HEK293 (cell line): ENCODE data around the gene MGLL.

Source experiments
- CTCF ChIA-PET: fragments of 350-600 bp; formaldehyde crosslinking; extraction: SDS; loops from one replicate; lab custom pipeline; 2021; ENCODE audit warnings: antibody characterized with exemption; lab: Yijun Ruan, JAX
- POLR2A ChIA-PET: fragments of 300-600 bp; formaldehyde crosslinking; extraction: SDS; loops from one replicate; lab custom pipeline; 2020; ENCODE audit warnings: antibody characterized with exemption, inconsistent platforms; lab: Yijun Ruan, JAX
- H3K27ac ChIP-seq: fragments of 200-500 bp; sonication (Bioruptor generic); 2 replicates; pipeline ENCODE4 v1.5.1; 2014; ENCODE audit warnings: low read depth, low read length, control low read depth, inconsistent platforms; ENCODE audit errors: extremely low read depth
- H3K36me3 ChIP-seq, 2 experiments: fragments of 200-500 bp in 1 of 2; sonication (Bioruptor generic) in 1 of 2; 1 replicate in 1 of 2; 2 replicates in 1 of 2; pipeline ENCODE4 v1.5.1; 2014 to 2017; ENCODE audit warnings: inconsistent platforms in 2 of 2, low read length in 2 of 2; ENCODE audit not compliant: control insufficient read depth in 2 of 2, insufficient read depth in 1 of 2
- H3K4me1 ChIP-seq: fragments of 200-500 bp; sonication (Bioruptor generic); 2 replicates; pipeline ENCODE4 v1.5.1; 2014; ENCODE audit warnings: mild to moderate bottlenecking, low read length, inconsistent platforms; ENCODE audit not compliant: control insufficient read depth, insufficient read depth
- H3K4me3 ChIP-seq: 2 replicates; pipeline ENCODE4 v1.5.1; 2011; ENCODE audit warnings: low read depth, mild to moderate bottlenecking, control low read depth, low read length, moderate library complexity
- H3K9me3 ChIP-seq: fragments of 200-500 bp; sonication (Bioruptor generic); 2 replicates; pipeline ENCODE4 v1.5.1; 2014; ENCODE audit warnings: low read depth, low read length, inconsistent platforms; ENCODE audit not compliant: control insufficient read depth, insufficient read depth
- GLIS1 ChIP-seq: fragments of 450-650 bp; formaldehyde crosslinking; IDR thresholded peaks from 2 replicates; pipeline ENCODE4 v1.5.1; 2016; ENCODE audit warnings: missing biosample characterization, missing genetic modification characterization
- KLF1 ChIP-seq: fragments of 450-650 bp; formaldehyde crosslinking; IDR thresholded peaks from 2 replicates; pipeline ENCODE4 v1.5.1; 2016; ENCODE audit warnings: missing biosample characterization, missing genetic modification characterization
- REST ChIP-seq: fragments of 450-650 bp; formaldehyde crosslinking; IDR thresholded peaks from 2 replicates; pipeline ENCODE4 v1.5.1; 2016; ENCODE audit warnings: missing biosample characterization, missing genetic modification characterization
- SP7 ChIP-seq: fragments of 450-650 bp; formaldehyde crosslinking; IDR thresholded peaks from 2 replicates; pipeline ENCODE4 v1.5.1; 2016; ENCODE audit warnings: missing biosample characterization, missing genetic modification characterization
- ZIC2 ChIP-seq: fragments of 450-650 bp; formaldehyde crosslinking; IDR thresholded peaks from 2 replicates; pipeline ENCODE4 v1.5.1; 2016; ENCODE audit warnings: missing biosample characterization, missing genetic modification characterization
- ZNF184 ChIP-seq: fragments of 450-650 bp; IDR thresholded peaks from 2 replicates; pipeline ENCODE4 v1.5.1; 2018; ENCODE audit warnings: missing biosample characterization, mild to moderate bottlenecking, missing genetic modification characterization
- ZNF391 ChIP-seq: fragments of 450-650 bp; formaldehyde crosslinking; IDR thresholded peaks from 2 replicates; pipeline ENCODE4 v1.5.1; 2016; ENCODE audit warnings: low read depth, missing biosample characterization, missing genetic modification characterization, borderline replicate concordance
- ZNF473 ChIP-seq: fragments of 450-650 bp; formaldehyde crosslinking; IDR thresholded peaks from 2 replicates; pipeline ENCODE4 v1.5.1; 2017; ENCODE audit warnings: missing biosample characterization, missing genetic modification characterization
- ZNF555 ChIP-seq: fragments of 450-650 bp; formaldehyde crosslinking; conservative IDR thresholded peaks from 2 replicates; pipeline ENCODE4 v1.5.1; 2017; ENCODE audit warnings: missing biosample characterization, mild to moderate bottlenecking, missing genetic modification characterization, inconsistent platforms
- ZNF571 ChIP-seq: fragments of 450-650 bp; formaldehyde crosslinking; IDR thresholded peaks from 2 replicates; pipeline ENCODE4 v1.5.0; 2017; ENCODE audit warnings: missing biosample characterization, missing genetic modification characterization
- ZNF585B ChIP-seq: fragments of 450-650 bp; formaldehyde crosslinking; IDR thresholded peaks from 2 replicates; pipeline ENCODE4 v1.5.1; 2016; ENCODE audit warnings: missing biosample characterization, missing genetic modification characterization
- ZNF629 ChIP-seq: fragments of 450-650 bp; formaldehyde crosslinking; IDR thresholded peaks from 2 replicates; pipeline ENCODE4 v1.5.1; 2017; ENCODE audit warnings: missing biosample characterization, missing genetic modification characterization
- ZNF776 ChIP-seq: fragments of 450-650 bp; formaldehyde crosslinking; IDR thresholded peaks from 2 replicates; pipeline ENCODE4 v1.5.0; 2017; ENCODE audit warnings: missing biosample characterization, missing genetic modification characterization, borderline replicate concordance
- ZNF792 ChIP-seq: fragments of 450-650 bp; formaldehyde crosslinking; IDR thresholded peaks from 2 replicates; pipeline ENCODE4 v1.5.1; 2016; ENCODE audit warnings: missing biosample characterization, missing genetic modification characterization
- ZNF837 ChIP-seq: fragments of 450-650 bp; formaldehyde crosslinking; IDR thresholded peaks from 2 replicates; pipeline ENCODE4 v1.5.1; 2016; ENCODE audit warnings: missing biosample characterization, missing genetic modification characterization
- TF ChIP-seq, protein P1 (sequence below): sonication (generic); formaldehyde crosslinking; IDR thresholded peaks from 2 replicates; pipeline ENCODE4 v1.8.1; 2022; ENCODE audit warnings: mild to moderate bottlenecking, moderate library complexity, missing genetic modification reagents
- TF ChIP-seq, protein P2 (sequence below): fragments of 450-650 bp; formaldehyde crosslinking; IDR thresholded peaks from 2 replicates; pipeline ENCODE4 v1.5.1; 2016; ENCODE audit warnings: missing biosample characterization, missing genetic modification characterization
- TF ChIP-seq, protein P3 (sequence below): fragments of 450-650 bp; formaldehyde crosslinking; IDR thresholded peaks from 2 replicates; pipeline ENCODE4 v1.5.1; 2016; ENCODE audit warnings: missing biosample characterization, missing genetic modification characterization
- TF ChIP-seq, protein P4 (sequence below): fragments of 450-650 bp; formaldehyde crosslinking; IDR thresholded peaks from 2 replicates; pipeline ENCODE4 v1.5.1; 2017; ENCODE audit warnings: missing biosample characterization, missing genetic modification characterization
- TF ChIP-seq, protein P5 (sequence below): fragments of 450-650 bp; formaldehyde crosslinking; IDR thresholded peaks from 2 replicates; pipeline ENCODE4 v1.5.1; 2016; ENCODE audit warnings: missing biosample characterization, missing genetic modification characterization

The MGLL gene

GRCh38 chr3:127860211-127860696, 37.9 kb upstream of the MGLL start:
- TF ChIP-seq ZNF391 (no peak), GLIS1 (tag by site-specific recombination) (peak; percentile 67), ZIC2 (peak; percentile 80), ZNF555 (no peak), SP7 (tag by site-specific recombination) (peak; percentile 69)
- H3K9me3 ChIP-seq, result no peaks in the 10 kb centered on the region
- H3K4me3 ChIP-seq, result no peak overlapping the region
- H3K27ac ChIP-seq, result no peak overlapping the region
- ChIA-PET CTCF (no interaction called here), POLR2A (no interaction called here)
- H3K4me1 ChIP-seq, result no peaks in the 10 kb centered on the region
- no peaks in the 10 kb centered on the region for H3K36me3 ChIP-seq

DNA sequence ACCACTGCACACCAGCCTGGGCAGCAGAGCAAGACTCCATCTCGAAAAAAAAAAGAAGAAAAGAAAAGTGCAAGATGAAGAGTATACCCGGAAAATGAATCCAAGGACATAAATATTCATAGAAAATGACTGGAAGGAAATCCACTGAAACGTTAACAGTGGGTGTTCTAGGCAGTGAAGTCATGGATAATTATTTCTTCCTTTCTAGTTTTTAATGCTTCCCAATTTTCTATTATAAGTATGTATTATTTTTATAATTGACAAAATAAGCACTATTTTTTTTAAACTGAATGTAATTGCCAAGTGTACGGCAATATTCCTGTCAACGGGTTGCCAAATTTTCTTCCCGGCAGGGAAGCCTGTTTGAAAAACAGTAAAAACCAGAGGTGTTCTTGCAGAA, 37.4 kb upstream of the MGLL start:
- Histone ChIP-seq H3K27ac (no peak overlapping the region), H3K9me3 (no peaks in the 10 kb centered on the region), H3K4me1 (no peaks in the 10 kb centered on the region), H3K4me3 (no peak overlapping the region), H3K36me3 (no peaks in the 10 kb centered on the region)
- TF ChIP-seq, protein P1, sequence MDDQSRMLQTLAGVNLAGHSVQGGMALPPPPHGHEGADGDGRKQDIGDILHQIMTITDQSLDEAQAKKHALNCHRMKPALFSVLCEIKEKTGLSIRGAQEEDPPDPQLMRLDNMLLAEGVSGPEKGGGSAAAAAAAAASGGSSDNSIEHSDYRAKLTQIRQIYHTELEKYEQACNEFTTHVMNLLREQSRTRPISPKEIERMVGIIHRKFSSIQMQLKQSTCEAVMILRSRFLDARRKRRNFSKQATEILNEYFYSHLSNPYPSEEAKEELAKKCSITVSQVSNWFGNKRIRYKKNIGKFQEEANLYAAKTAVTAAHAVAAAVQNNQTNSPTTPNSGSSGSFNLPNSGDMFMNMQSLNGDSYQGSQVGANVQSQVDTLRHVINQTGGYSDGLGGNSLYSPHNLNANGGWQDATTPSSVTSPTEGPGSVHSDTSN, result no peak
- TF ChIP-seq, protein P2, sequence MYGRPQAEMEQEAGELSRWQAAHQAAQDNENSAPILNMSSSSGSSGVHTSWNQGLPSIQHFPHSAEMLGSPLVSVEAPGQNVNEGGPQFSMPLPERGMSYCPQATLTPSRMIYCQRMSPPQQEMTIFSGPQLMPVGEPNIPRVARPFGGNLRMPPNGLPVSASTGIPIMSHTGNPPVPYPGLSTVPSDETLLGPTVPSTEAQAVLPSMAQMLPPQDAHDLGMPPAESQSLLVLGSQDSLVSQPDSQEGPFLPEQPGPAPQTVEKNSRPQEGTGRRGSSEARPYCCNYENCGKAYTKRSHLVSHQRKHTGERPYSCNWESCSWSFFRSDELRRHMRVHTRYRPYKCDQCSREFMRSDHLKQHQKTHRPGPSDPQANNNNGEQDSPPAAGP (tag by site-specific recombination), result no peak
- TF ChIP-seq ZNF571, result no peak
- TF ChIP-seq ZNF837 (tag by site-specific recombination), result no peak
- no peak for TF ChIP-seq REST (tag by site-specific recombination)
- no peak for TF ChIP-seq ZNF776 (tag by site-specific recombination)
- TF ChIP-seq SP7 (tag by site-specific recombination), result no peak
- TF ChIP-seq, protein P3, sequence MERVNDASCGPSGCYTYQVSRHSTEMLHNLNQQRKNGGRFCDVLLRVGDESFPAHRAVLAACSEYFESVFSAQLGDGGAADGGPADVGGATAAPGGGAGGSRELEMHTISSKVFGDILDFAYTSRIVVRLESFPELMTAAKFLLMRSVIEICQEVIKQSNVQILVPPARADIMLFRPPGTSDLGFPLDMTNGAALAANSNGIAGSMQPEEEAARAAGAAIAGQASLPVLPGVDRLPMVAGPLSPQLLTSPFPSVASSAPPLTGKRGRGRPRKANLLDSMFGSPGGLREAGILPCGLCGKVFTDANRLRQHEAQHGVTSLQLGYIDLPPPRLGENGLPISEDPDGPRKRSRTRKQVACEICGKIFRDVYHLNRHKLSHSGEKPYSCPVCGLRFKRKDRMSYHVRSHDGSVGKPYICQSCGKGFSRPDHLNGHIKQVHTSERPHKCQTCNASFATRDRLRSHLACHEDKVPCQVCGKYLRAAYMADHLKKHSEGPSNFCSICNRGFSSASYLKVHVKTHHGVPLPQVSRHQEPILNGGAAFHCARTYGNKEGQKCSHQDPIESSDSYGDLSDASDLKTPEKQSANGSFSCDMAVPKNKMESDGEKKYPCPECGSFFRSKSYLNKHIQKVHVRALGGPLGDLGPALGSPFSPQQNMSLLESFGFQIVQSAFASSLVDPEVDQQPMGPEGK (tag by site-specific recombination), result no peak
- TF ChIP-seq ZNF585B (tag by site-specific recombination), result no peak
- no peak for TF ChIP-seq ZNF629 (tag by site-specific recombination)
- no peak for TF ChIP-seq ZNF184
- ChIA-PET POLR2A (no interaction called here), CTCF (no interaction called here)

- Histone ChIP-seq H3K27ac (no peak overlapping the region), H3K4me3 (no peak overlapping the region), H3K4me1 (no peaks in the 10 kb centered on the region), H3K36me3 (no peaks in the 10 kb centered on the region), H3K9me3 (no peaks in the 10 kb centered on the region)
- POLR2A ChIA-PET, result no interaction called here
- CTCF ChIA-PET, result no interaction called here
- TF ChIP-seq ZNF473 (tag by site-specific recombination), result no peak
- TF ChIP-seq KLF1 (tag by site-specific recombination), result no peak
- TF ChIP-seq, protein P4, sequence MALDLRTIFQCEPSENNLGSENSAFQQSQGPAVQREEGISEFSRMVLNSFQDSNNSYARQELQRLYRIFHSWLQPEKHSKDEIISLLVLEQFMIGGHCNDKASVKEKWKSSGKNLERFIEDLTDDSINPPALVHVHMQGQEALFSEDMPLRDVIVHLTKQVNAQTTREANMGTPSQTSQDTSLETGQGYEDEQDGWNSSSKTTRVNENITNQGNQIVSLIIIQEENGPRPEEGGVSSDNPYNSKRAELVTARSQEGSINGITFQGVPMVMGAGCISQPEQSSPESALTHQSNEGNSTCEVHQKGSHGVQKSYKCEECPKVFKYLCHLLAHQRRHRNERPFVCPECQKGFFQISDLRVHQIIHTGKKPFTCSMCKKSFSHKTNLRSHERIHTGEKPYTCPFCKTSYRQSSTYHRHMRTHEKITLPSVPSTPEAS (tag by site-specific recombination), result no peak
- TF ChIP-seq ZNF792 (tag by site-specific recombination), result no peak
- TF ChIP-seq, protein P5, sequence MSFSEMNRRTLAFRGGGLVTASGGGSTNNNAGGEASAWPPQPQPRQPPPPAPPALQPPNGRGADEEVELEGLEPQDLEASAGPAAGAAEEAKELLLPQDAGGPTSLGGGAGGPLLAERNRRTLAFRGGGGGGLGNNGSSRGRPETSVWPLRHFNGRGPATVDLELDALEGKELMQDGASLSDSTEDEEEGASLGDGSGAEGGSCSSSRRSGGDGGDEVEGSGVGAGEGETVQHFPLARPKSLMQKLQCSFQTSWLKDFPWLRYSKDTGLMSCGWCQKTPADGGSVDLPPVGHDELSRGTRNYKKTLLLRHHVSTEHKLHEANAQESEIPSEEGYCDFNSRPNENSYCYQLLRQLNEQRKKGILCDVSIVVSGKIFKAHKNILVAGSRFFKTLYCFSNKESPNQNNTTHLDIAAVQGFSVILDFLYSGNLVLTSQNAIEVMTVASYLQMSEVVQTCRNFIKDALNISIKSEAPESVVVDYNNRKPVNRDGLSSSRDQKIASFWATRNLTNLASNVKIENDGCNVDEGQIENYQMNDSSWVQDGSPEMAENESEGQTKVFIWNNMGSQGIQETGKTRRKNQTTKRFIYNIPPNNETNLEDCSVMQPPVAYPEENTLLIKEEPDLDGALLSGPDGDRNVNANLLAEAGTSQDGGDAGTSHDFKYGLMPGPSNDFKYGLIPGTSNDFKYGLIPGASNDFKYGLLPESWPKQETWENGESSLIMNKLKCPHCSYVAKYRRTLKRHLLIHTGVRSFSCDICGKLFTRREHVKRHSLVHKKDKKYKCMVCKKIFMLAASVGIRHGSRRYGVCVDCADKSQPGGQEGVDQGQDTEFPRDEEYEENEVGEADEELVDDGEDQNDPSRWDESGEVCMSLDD (tag by site-specific recombination), result no peak
Measured at GRCh38 chr3:127858937-127859336, 36.6 kb upstream of the MGLL start.
